NCI-H2107 treated with DMSO at 0.1 percent for 48 hours (cell line): Measurements from ENCODE around the gene INSYN2A.

ENCODE experiments used
- DNase-seq: peaks from one replicate; lab custom pipeline; 2025; ENCODE audit not compliant: unreplicated experiment; lab: John Stamatoyannopoulos, UW

The INSYN2A gene

DNA sequence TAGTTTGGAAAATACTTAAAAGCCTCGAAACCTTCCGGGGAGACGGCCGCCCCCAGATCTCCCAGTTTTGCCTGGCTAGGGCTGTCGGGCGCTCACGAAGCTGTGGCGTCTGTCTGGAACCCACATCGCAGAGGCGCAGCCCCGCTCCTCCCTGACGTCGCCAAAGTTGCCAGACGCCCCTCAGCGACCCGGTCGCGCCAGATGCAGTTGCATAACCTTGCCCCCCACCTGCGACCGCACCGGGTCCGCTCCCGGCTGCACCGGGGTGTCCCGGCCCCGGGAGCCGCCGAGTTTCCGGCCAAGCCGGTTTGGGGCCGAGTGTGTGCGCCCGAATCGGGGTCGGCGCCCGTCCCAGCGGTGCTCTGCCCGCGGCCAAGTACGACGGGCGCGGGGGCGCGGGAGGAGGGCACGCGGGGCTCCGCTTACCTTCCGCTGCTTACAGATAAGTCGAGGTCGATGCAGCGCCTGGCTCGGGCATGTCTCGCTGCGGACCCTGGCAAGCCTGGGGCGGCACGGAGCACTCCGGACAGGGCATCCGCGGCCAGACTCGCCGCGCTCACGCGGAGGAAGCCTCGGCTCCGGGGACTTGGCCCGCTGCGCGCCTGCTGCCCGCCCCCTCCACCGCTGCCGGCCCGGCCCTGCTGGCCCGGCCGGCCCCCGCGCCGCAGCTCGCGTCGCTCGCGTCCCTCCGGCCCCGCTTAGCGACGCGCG lies 665 bp downstream of the INSYN2A start:
- DNase-seq: no peak

DNA sequence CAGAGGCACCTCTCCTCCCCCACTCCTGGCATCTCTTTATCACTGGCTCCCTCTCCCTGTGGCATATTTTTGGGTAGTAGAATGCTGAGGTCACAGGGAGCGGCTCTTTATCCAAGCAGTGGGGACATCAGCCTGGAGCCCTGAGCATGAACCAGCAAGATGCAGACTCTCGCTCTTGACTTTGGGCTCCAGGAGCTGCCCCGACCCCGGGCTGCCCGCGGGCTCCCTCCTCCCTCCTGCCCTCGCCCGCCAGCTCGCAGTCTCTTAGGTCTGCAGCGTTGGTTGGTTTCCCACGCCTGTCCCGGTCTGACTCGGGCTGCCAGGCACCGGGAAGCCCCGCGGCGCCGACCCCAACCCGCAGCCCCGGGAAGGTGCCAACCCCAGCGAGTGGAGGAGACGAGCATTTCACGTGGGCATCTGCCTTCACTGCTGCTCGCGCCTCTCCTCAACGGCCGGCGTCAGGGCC lies 1.3 kb downstream of the INSYN2A start:
- no peak for DNase-seq

DNA sequence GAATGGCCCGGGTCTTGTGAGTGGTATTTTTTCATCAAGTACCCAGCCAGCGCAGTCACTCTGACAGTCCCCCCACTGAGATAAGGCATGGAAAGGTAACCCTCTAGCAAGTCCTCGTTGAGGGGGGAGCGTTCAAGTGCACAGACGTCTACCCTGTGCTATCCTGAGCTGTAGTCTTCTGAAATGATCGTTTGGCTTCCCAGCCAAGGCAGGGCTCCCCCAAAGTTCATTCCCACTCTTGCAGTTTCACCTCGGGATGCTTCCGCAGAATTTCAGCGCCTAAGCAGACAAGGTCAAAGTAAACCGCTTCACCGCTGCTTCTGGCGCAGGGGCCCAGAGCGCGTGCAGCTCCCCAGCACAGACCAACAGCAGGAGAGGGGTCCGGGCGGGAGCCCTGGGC lies 1.8 kb downstream of the INSYN2A start:
- no peak for DNase-seq

DNA sequence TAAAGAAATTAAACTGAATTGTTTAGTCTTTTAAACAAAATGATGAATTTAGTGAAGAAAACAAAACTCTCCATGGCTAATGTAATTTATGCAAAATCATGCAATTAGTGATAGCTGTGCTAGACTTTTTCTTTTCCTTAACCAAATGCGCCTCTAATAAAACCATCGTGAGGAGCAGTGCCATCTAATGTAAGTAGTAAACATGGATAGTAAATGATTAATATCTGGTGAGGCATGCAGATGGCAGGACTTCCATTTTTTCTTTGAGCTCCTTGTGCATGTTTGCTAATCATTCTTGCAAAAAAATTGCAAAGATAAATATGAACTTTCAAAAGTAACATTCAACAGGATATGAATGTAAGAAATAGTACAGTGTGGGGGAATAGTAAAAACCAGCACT lies 2.3 kb downstream of the INSYN2A start:
- no peak for DNase-seq

DNA sequence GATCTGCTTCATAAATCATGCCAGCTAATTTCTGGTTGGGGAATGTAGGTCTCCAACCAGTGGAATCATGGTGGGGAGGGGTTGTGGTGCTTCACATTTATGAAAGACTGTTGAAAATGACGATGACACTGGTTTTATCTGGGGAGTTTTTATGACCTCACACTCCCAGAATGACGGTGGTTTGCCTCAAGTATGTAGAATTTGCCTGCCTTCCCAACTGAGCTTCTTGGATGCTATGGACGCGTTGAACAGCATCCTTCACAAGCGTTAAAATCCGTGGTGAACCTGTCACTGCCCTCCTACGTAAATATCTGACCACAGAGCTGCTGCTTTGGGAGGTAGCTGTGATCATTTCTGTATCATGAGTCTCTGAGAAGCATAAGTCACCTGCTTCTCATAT lies 3.3 kb downstream of the INSYN2A start:
- no peak for DNase-seq

DNA sequence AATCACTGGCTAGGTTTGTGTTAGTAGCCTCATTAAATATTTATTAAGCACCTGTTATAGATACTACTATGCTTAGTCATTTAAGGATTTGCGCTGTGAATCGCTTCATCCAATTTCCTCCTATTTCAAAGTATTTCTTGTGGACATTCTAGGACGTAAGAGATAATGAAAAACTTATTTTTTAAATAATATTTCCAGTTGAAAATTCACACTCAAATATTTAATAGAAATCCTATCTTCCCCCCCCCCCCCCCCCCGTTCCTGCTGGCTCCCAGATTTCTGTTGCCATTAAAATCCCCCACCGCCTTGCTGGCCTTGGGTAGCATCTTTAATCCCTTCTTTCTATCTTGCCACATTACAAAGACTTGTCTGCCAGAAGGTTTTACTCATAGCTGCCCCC lies 6.0 kb downstream of the INSYN2A start:
- no peak for DNase-seq

DNA sequence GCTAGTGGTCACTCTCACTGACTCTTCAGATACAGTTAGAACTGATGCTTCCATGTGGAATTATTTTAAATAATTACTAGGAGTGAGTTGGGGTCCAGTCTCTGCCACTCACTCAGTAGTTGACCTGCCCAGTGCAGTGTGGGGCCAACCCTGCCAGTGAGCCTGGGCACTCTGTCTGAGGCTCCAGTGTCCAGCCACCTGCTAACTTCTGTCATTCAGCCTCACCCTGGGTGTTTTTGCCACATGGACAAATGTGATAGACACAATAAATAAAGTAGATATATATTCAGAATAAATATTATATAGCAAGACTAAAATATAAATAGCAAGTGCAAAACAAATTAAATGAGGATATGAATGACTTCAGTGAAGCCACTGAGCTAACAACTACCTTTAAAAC lies 7.2 kb downstream of the INSYN2A start:
- no peak for DNase-seq

DNA sequence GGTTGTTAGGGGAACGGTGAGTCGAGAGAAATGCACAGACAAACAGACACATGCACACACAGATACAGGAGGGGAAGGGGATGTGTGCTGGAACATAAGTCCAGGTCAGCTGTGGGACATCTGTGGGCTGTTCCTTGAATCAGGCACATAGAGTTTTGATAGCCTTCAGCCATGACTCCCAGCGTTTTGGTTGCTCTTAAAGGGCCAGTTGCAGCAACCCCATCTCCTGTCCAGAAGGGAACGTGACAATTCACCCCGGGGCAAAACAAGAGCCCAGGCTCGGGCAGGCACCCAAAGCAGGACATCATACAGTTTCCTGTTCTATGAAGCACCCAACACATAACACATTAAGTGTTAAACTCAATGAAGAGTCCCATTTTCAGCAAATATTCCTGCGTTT lies 9.6 kb downstream of the INSYN2A start:
- DNase-seq: no peak

DNA sequence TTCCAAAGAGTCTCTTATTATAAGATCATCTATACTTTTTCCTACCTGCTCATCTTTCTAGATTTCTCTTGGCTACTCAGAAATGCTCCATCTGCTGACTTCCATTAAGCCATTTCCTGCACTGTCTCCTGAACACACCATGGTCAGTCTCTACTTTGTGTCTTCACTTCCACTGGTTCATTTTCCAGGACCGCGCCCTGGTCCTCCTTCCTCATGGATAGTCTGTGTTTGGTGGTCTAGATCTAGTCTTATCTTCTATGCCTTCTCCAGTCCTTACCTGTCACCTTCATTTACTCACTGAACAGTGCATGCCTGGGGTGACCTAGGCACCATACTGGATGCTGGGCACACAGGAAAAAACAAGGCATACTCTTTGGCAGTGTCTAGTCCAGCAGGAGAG lies 11.8 kb downstream of the INSYN2A start:
- no peak for DNase-seq

DNA sequence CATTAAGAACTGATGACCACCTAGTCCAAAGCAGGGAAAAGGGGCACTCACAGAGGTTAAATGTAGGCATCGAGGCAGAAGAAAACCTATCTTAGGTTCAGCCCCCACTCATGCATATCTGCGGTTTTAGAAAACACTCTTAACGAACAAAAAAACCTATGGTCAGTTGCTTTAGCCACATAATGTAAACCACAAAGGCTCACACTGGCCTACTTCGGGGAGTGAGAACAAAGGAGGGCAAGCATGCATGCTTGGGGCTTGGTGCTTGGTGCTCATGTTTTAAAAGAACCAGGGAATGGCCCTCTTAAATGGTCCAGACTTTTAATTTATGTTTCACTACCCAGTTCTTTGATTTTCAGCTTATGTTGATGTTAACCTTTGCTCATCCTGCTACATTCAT lies 14.2 kb downstream of the INSYN2A start:
- DNase-seq: no peak

DNA sequence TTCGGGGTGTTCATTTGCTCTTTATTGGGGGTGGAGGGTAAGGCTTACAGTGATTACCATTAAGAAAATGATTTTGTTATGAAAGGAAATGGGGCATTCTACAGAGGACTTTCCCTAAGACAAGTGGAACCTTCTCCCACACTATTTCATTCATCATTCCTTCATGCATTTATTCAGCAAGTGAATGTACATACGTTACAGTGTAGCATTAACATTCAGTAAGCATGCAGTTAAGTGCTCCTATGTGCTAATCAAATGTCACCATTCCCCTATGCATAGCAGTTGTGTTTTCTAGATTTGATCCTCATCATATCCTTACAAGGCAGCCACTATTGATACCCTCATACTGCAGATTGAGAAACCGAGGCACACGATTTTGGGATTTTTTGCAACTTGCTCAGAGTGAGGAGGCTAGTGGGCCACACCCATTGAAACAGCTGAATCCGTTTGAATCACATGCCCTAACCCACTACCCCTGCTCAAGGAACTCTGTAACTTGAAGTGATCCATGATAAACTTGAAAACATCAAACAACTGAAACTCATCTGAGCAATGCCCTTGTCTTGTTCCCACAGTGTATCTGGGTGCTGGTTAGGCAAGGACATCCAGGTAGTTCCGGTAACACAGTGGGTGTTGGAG lies 16.7 kb downstream of the INSYN2A start:
- DNase-seq: no peak

DNA sequence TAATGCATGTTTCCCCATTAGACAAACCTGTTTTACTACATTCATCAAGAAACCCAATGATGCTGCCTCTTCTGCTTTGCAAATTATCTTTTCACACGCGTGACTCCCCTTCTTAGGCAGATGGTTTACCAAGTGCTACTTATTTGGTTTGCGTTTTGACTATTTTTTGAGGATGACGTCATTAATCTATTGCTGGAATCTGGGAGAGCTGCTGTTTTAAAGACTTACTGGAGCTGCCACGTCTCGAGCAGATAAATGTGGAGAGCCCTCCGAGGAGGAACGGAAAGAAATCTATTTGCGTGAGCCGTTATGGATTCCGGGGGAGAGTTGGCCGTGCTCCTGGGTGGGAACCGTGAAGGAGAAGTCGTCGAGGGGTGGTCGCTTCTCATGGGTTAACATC lies 19.7 kb downstream of the INSYN2A start:
- DNase-seq: no peak

DNA sequence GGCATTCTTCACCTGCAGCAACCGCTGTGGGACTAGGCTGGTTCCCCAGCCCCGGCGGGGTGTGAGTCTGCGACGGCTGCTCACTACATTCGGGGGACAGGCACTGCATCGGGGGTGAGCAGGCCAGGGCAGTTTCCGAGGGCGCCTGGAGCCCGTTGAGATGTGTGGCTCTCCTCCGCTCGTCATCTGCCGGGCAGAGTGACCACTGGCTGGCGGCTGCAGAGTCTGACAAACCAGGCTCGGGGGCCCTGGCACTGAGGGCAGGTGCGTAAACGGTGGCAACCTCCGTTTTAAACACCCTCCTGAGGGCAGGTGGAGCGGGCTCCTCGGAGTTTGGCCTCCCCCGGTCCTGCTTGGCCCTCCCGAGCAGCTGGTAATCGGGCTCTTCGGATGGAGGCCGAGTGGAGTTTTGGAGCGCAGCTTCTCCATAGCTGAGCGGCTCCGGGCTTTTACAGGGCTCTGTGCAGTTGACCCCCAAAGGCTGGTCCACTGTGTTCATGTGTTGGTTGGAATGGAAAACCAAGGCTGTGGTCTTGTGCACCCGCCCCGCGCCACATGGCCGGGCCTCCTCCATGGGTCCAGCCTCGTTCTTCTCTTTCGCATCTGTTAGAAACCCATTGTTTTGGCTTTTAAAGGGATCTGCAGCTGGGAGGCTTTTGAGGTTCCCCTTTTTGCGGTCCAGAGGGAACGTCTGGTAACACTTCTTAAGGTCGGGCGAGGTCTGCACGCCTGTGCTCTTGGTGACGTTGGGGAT lies 20.9 kb downstream of the INSYN2A start:
- no peak for DNase-seq

DNA sequence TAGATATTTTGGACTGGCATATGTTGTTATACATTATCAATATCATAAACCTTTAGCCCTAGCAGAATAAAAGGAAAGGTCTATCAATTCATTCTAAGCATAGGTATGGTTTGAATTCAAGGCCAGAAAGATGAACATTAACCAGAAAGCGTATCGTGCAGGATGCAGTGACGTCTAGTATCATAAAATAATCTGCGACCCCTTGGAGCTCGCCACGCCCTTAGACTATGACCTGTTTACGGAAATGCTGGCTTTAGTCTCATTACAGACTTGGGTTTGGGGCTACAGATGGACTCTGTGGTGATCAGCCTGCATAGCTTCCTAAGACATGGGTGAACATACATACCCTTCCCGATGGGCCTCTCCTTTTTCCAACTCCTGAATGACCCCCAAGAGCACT lies 21.5 kb downstream of the INSYN2A start:
- no peak for DNase-seq

DNA sequence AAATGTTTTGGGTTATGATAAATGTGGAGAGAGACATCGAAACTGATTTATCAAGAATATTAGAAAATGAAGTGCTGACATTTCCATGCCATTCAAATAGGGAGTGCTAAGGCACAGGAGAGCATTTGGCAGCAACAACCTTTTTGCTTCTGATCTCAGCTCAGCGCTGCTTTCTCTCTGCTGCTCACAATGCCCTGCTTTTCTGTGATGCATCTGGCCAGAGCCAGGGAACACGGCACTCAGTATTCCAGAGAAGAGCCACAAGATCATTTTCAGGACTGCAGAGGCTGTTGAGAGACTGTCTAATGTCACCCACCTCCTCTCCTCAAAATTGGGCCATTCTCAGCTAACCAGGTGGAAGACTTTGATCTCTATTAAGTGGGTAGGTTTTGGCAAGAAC lies 28.1 kb downstream of the INSYN2A start:
- DNase-seq: no peak

DNA sequence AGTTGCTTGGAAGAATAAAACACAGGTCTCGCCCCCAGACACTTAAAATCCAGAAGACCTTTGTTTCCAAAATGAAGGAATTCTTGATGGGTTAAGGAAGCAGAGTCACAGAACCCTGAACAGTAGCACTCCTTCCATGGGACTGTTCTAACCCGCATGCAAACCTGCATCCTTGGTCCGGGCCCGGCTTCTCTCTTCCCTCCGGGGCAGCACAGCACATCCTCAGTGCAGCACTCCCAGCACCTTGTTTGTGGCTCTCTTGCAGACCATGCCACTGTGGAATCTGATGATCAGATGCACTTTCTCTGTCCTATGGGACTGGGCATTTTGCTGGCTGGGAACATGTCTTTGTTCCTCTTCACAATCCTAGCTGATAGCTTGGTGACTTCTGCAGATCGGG lies 33.5 kb downstream of the INSYN2A start:
- no peak for DNase-seq

DNA sequence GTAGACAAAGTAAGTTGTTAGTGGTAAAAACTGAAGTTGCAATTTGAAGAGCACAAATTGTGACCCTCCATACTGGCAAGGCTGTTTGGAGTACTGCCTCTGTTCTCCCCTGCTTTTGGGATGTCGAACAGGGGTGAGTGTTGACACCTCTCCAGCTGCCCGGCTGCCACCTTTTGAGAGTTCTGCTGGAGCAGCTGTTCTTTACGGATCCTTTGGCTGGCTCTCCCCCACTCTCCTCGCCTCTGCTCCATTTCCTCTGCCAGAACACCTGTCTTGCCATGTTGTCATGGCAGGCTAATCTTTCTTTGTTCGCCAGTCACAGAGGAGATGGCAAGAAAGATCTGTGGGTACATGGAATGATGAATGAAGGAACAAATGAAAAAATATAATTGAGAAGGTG lies 34.9 kb downstream of the INSYN2A start:
- no peak for DNase-seq

DNA sequence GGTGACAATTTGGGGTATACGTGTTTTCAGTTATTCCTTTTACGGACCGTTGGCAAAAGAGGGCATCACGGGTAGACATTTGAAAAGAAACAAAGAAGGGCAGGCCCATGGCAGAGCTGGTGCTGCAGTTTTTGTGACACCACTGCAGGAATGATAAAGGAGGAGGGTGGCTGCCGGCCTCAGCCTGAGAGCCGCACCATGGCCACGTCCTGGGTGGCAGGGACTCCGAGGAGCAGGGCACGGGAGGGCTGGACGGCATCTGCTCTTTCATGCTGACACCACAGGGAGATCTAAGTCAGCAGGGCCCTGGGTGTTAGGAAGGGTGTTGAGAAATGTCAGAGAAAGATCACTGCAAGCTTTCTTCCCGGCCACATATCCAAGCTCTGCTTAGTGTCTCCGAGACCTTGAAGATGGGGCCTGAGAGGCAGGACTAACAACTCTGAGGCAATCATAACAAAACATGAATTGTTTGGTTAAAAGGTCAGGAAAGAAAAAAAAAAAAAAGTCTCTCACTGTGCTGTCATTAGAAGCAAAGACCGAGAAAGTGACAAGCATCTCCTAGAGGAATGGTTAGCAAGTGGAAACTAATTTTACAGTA lies 36.6 kb downstream of the INSYN2A start:
- no peak for DNase-seq

DNA sequence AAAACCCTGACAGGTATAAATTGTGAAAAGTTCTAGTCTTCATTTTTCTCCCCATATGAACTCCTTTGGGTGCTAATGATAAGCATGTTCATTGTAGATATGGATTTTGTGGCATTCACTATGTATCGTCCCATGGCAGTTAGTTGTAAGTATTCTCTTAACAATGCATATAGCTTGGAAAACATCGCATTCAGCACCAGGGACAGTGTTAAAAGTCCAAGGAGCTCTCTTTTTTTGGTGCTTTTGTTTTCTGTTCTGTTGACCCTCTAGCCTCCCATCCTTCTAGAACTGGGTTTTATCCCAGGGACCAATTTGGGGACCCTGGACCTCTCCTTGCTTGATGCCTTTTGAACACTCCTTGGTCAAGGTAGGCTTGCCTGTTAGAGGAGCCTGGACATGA lies 37.7 kb downstream of the INSYN2A start:
- no peak for DNase-seq

DNA sequence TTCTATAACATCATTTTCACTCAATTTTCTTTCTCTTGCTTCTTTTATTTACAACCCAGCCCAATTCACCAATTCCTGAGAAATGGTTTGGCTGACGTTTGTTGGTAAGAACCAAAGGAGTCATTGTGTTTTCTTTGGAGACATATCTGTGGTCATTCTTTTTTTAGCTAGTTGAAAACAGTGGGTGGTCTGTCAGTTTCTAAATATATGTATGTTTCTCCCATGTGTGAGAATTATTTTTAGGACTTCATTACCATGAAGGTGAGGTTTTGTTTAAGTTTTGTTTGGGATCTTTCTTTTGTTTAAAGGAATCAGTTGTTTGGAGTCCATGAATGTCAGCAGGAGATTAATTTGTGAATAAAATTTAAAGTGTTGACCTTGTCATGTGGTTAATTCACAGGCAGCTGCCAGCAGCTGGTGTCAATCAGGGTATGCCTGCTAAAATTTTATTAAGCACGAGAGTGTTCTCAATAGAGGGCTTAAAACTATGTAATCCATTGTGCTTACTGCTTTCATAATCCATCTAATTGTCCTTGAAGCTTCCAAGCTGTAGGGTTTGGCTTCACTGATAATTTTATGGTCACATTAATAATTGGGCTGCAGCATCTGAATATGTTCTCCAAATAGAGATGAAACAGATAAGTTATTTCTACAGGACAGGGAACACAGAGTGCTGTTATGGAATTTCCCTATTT lies 38.7 kb downstream of the INSYN2A start:
- DNase-seq: no peak

DNA sequence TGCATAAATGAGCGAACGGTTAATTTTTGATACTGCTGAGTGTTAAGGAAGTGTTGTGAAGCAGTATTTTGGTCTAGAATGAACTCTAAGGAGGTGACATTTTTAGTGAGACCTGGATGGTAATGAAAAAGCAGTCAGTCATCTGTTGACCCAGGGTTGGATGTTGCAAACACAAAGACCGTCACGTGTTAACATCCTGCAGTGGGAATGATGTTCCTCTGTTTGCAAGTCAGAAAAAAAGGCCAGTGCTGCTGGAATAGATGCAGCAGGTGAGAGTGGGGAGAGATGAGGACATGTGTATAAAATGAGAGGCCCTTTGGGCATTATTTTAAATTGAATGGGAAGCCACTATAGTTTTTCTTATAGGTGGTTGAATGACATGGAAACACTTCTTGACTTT lies 39.3 kb downstream of the INSYN2A start:
- DNase-seq: no peak
